ENCODE results near the gene PPAN.

Gene PPAN, protein sequence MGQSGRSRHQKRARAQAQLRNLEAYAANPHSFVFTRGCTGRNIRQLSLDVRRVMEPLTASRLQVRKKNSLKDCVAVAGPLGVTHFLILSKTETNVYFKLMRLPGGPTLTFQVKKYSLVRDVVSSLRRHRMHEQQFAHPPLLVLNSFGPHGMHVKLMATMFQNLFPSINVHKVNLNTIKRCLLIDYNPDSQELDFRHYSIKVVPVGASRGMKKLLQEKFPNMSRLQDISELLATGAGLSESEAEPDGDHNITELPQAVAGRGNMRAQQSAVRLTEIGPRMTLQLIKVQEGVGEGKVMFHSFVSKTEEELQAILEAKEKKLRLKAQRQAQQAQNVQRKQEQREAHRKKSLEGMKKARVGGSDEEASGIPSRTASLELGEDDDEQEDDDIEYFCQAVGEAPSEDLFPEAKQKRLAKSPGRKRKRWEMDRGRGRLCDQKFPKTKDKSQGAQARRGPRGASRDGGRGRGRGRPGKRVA

DNA sequence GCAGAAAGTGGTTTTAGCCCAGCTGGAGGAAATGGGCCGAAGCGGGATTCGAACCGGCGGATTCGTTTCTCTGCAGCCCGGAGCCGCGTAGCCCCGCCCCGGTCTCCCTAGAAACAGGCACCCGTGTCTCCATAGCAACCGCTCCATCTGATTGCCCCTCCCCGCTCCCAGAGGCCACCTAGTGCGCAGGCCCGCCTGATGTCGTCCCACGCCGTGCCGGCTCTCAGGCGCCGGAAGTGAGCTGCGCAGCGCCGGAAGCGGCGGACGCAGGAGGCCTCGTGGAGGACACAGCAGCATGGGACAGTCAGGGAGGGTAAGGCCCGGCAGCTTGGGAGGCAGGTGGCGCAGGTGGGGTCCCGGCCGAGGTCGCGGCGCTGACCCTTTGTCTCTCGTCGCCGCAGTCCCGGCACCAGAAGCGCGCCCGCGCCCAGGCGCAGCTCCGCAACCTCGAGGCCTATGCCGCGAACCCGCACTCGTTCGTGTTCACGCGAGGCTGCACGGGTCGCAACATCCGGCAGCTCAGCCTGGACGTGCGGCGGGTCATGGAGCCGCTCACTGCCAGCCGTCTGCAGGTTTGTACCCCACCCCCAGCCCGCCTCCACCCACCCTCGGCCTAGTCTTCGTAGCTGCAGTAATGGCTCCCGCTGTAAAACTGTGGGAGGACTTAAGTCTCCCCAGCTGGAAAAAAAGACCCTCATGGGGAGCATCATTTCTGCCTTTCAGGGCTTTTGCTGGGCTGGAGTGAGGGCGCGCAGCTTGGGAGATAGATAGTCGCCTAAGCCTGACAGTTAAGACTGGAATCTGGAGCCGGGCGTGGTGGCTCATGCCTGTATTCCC lies at the start of gene PPAN:
Gene PPAN, plus strand, starts transcription at position 263 of the 837 bp plus-strand sequence. Its CDS starts 33 bp downstream, at position 296.
- peak; percentile 98 for DNase-seq

DNA sequence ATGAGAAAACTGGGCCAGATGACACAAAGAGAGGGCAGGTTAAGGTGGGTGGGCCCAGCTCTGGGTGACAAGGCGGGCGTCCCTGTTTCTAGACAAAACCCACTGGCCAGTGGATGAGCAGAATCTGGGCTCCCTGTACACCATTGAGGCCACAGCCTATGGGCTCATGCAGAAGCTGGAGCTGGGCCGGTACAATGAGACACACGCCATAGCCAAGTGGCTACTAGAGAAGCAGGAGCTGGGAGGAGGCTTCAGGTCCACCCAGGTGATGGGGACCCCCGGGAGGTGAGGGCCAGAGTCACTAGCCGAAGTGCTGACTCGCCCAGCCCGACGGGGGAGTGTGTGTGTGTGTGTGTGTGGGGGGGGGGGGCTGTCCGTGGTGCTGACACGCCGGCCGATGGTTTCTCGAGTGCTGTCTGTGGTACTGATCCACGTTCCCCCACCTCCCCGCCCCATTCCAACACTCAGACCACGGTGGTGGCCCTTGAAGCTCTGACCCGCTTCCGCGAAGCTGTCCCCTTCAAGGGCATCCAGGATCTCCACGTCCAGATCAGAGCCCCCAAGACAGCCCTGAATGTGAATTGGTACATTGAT lies 44.3 kb upstream of the PPAN start:
- no peak for DNase-seq

DNA sequence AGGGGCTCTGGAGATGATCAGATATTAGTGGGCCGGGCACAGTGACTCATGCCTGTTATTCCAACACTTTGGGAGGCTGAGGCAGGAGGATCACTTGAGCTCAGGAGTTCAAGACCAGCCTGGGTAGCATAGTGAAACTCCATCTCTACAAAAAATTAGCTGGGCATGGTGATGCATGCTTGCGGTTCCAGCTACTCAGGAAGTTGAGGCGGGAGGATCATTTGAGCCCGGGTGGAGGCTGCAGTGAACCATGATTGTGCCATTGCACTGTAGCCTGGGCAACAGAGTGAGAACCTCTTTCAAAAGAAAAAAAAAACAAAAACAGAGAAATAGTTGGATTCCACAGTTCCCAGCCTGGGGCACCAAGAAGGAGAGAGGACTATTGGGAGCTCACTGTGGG lies 38.0 kb upstream of the PPAN start:
- DNase-seq, result no peak

DNA sequence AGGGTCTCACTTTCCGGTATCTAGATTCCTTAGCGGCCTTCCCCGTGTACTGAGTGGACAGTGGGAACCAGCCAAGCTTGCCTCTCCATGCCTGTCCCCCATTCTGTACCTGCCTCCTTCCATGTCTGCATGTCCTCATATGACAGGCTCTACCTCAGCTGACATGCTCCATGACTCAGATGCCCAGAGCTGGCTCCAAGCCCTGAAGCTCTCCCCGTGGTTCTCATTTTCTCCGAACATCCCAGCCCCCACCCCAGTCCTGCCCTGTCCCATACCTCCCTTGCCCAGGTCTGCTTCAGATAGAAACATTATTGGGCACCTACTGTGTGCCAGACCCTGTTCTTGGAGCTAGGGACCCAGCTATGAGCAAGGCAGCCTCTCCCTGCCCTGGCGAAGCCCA lies 37.1 kb upstream of the PPAN start:
- no peak for DNase-seq

DNA sequence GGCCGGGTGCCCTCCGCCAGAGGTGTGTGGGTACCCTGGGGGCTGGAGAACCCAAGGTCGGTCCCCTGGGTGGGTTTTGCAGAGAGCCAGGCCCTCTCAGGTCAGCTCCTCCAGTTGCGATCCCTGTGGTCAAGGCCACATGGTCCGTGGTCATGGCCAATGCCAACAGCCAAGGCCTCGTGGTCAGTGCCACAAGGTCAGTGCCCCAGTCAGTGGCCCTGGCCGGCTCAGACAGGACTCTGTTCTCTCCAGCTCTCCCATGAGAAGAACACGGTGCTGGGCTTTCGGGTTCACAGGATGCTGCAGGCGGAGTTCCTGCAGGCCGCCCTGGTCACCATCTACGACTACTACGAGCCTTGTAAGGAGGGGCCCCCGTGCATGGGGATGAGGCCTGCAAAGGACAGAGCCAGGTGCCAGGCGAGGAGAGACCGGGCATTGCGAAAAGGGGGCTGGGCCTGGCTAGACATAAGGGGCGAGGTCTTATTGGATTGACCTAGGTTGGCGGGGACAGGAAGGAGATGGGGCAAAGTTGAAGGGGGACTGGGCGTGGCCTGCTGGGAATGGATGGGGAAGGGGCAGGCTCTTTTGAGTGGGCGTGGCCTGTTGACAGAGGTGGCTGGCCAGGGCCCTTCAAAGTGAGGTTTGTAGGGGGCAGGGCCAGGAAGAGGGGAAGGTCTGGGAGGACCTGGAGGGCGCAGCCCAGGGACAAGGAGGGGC lies 35.3 kb upstream of the PPAN start:
- DNase-seq, result no peak

DNA sequence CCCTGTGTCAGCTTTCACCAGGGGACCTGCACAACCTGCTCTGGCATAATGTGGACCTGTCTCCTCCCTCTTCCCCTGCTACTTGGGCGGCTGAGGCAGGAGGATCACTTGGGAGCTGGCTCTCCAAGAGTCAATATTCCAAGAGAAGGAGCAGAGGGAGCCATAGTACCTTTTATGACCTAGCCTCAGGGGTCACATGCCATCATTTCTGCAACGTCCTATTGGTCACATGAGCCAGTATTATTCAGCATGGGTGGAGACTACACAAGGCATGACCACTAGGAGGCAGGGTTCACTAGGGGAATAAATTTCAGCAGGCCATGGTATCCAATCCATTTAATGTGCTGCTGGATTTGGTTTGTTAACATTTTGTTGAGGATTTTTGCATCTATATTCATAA lies 32.0 kb upstream of the PPAN start:
- DNase-seq, result peak; percentile 68

DNA sequence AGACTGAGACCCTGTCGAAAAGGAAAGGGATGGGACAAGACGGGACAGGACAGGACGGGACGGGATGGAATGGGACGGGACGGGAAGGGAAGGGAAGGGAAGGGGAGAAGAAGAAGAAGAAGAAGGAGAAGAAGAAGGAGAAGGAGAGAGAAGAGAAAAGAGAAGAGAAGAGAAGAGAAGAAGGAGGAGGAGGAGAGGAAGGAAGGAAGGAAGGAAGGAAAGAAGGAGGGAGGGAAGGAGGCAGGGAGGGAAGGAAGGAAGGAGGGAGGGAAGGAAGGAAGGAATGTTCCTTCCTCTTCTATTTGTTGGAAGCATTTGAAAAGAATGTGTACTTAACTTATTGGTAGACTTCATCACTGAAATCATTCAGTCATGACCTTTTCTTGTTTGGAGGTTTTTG lies 29.6 kb upstream of the PPAN start:
- no peak for DNase-seq

DNA sequence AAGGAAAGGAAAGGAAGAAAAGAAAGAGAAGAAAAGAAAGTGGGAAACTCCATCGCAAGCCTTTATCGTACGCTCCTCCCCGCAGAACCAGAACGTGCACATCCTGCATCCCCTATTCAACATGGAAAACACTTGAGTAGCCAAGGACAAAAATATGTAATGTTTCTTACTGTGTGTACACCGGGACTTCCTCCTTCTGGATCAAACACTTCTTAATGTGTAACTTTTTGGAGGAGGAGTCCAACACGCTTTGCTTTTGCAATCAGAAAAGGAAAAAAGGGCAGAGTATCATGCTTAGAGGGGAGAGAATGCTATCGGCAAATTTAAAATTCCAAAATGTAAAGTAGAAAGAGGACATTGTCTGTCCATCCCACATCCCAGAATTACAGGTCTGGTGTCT lies 27.8 kb upstream of the PPAN start:
- DNase-seq, result no peak

DNA sequence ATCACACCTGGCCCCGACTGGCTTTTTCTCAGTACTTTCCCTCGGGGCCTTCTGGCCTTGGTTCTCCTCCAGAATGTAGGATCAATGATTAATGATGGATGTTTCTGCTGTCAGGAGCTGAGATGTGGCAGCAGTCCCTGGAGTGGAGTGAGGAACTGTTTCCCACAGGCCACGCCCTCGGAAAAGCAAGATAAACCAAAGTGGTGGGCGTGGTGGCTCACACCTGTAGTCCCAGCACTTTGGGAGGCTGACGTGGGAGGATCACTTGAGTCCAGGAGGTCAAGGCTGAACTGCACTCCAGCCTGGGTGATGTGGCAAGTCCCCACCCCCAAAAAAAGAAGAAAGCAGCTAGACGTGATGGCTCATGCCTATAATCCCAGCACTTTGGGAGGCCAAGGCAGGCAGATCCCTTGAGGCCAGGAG lies 27.1 kb upstream of the PPAN start:
- DNase-seq, result no peak

DNA sequence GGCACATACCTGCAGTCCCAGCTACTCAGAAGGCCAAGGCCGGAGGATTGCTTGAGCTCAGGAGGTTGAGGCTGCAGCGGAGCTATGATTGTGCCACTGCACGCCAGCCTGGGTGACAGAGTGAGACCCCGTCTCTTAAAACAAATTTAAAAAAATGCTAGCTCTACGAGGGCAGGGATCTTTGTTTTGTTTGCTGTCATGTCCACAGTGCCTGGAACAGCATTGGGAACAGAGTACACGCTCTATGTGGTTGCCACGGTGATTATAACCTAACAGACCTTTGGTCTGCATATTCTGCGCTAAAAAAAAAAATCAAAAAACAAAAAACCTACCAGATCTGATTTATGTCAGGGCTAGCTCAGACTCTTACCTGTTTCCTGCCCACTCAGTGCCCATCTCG lies 22.3 kb upstream of the PPAN start:
- DNase-seq, result no peak

DNA sequence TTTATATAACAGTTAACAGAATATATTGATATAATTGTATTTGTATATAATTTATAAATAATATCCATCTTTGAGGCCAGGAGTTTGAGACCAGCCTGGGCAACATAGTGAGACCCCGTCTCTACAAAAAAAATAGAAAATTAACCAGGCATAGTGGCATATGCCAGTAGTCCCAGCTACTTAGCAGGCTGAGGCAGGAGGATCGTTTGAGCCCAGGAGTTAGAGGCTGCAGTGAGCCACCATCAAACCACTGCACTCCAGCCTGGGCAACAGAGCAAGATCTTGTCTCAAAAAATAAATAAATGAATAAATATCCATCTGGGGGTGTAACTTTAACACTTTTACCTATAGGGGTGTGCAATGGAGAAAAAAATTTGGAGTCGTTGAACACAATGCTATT lies 21.4 kb upstream of the PPAN start:
- DNase-seq, result no peak

DNA sequence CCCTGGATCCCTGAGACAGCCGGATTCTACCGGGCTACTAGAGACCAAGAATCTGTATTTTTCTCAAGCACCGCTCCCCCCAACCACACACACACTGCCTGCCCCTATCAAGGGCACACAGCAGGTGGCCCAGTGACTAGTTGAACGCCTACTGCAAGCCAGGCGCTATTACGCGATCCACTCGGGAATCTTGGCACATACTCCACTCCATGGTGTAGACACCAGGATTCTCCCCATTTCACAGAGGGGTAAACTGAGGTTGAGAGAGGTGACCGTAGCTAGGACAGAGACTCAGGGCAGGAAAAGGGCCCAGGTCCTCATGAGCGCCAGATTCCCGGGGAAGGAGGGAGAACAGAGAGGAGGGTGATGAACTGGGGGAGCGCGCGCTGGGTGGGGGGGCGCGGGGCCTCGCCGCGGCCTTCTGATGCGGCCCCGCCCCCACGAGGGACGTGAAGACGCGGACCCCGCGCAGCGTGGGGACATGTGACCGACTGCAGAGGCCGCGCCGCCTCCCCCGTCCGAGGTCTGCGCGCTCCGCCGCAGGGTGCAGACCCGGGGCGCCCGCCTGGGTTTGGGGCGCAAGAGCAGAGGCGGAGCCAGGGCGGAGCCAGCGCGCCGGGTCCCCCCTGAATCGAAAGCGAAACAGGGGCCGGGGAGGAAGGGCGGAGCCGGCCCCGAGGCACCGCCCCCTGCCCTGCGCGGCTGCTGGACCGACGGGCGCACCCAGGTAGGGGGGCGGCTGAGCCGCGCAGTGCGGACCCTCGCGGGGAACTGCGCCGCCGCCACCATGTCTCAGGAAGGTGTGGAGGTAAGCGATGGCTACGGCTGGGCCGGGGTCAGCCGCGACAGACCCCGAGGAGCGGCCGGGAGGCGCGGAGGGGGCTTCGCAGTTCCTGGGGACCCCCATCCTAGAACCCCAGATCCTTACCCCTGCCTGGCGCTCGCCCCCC lies 20.2 kb upstream of the PPAN start, which contains the start of gene SHFL:
Gene SHFL, plus strand, starts transcription at position 677 of the 950 bp plus-strand sequence. Its CDS starts 111 bp downstream, at position 788.
- peak; percentile 90 for DNase-seq

DNA sequence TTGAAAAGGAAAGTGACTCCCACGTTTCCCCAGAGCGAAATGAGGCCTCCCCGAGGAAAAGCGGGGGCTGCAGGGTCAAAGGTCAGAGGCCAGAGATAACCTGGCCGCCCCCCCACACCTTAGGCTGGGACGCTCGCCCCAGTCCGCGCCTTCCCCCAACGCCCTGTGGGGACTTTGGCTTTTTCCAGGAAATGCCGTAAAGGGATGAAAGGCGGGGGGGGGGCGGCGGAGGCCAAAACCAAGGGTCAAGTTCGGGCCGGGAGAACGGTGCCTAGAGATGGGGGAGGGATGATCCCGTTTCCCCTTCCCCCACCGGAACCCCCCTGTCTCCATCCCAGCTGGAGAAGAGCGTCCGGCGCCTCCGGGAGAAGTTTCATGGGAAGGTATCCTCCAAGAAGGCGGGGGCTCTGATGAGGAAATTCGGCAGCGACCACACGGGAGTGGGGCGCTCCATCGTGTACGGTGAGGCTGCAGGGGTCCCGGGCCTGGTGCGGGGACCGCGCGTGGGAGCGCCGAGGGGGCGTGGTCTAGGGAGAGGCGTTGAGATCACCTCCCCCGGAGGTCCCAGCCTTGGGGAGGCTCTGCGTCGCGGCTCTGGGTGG lies 19.5 kb upstream of the PPAN start:
- DNase-seq, result peak; percentile 45

DNA sequence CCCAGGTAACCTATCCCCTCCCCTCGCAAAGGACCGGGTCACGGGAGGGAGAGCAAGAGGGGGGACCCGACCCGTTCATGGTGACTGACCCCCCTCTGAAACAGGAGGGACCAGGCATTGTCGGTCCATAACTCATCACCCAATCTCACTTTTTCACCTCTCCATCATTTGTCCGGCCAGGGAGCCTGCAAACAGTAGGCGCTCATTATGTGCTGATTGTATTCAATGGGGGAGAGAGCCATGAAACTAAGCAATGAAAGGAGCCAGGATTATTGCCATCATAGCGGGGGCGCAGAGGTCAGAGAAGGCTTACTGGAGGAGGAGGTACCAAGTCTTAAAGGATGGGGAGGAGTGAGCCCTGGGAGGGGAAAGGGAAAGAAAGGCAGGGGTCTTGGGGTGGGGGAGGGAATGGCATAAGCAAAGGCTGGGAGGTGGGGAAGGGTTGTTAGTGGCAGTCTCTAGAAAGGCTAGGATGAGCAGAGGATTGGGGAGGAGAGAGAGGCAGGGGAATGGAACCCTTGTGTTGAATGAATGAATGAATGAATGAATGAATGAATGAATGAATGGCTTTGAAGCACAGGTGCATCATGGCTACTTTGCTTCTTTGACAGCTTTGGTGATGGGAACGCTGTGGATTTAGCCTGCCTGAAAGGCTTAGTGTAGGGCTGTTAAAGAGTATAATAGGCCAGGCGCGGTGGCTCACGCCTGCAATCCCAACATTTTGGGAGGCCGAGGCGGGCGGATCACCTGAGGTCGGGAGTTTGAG lies 18.7 kb upstream of the PPAN start:
- no peak for DNase-seq

DNA sequence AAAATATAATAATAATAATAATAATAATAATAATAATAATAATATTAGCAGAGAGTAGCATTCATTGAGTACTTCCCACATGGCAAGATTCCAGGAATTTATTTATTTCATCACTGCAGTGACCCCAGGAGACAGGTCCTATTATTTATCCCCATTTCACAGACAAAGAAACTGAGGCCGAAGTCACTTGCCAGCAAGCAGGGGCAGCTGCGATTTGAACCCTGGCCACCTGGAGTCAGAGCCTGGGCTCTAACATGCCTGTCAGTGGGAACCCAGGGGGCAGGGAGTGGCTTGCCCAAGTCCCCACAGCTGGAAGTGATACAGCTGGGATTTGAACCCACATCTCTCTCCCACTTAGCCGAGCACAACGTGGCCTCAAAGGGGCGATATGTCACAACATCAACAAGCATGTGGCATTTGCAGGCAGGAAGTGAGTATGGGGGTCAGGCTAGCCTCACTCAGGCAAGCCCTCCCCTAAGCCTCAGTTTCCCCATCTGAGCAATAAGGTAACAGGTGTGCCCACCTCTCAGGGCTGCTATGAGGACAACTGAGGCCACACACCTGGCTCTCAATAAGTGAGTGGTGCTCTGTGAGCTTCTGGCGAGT lies 17.1 kb upstream of the PPAN start:
- DNase-seq, result no peak

DNA sequence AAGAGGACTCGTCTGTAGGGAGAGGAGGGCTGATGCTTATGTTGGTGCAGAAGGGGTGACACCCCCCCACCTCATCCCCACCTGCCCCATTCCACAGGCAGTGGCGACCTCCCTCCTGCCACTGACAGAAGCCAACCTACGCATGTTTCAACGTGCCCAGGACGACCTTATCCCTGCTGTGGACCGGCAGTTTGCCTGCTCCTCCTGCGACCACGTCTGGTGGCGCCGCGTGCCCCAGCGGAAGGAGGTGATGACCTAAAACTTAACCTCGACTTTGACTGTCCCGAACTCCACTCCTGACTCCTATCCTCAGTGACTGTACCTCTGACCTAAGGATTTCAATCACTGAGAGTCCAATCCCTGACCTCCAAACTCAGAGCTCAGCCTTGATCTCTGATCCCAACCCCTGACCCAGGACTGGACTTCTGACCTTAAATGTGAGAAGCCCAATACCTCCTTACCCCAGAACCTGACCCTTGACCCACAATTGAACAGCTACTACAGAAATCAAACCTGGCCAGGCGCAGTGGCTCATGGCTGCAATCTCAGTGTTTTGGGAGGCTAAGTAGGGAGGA lies 16.3 kb upstream of the PPAN start:
- DNase-seq, result no peak

DNA sequence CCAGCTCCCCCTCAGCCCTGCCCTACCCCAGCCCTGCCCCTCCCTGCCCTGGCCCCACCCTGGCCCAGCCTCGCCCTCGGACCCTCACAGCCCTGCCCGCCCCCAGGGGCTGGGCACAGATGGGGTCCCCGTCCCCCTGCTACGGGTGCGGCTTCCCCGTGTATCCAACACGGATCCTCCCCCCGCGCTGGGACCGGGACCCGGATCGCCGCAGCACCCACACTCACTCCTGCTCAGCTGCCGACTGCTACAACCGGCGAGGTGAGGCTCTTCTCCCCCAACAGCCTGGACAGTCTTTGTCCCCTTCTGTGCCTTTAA lies 14.8 kb upstream of the PPAN start:
- DNase-seq, result no peak

DNA sequence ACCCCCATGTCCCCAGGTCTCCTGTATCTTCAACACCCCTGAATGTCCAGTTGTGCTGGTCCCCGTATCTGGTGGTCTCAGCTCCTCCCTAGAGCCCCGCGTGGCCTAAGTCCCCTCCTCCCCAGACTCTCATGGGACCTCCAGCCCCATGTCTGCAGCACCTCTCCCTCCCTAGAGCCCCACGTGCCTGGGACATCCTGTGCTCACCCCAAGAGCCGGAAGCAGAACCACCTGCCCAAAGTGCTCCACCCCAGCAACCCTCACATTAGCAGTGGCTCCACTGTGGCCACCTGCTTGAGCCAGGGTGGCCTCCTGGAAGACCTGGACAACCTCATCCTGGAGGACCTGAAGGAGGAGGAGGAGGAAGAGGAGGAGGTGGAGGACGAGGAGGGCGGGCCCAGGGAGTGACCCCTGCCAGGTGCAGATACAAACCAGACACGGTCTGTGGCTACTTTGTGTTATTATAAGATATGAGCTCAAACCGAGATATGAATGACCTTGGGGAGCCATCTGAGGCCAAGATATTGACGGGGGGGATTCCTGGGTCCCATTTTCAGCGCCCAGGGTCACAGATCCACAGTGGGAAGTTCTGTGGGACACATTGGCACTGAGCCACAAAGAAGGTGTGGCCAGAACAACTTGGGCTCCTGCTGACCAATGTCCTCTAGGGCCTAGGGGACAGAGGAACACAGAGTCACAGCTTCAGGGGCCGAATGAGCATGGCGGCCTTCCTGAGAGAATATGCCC lies 14.1 kb upstream of the PPAN start:
- DNase-seq, result no peak

Data from CD4-positive, alpha-beta T cell treated with Interleukin-21 for 1 hour (primary cell).